Spleen (tissue), 11 donors: ENCODE measurements around the gene ITGB2. TPM values are rescaled to one million over a fixed set of nuclear protein-coding genes. Genes with fewer than 3 reads are reported as not detected.

Source experiments
- DNase-seq: peaks from one replicate; pipeline ENCODE4 v3.0.0-alpha.2; 2020
- H3K27ac ChIP-seq, 8 donors: fragments of 200-600 bp; sonication (generic) in 7 of 8; 1 replicate in 4 of 8; 2 replicates in 4 of 8; pipeline versions ENCODE4 v1.5.0 to v1.8.0; 2016 to 2021; ENCODE audit warnings: inconsistent platforms in 4 of 8, mild to moderate bottlenecking in 4 of 8, moderate library complexity in 1 of 8
- H3K27me3 ChIP-seq, 7 donors: fragments of 200-600 bp; sonication (generic) in 6 of 7; replicated peaks in 1 of 7; 1 replicate in 4 of 7; 2 replicates in 3 of 7; pipeline versions ENCODE4 v1.5.0 to v1.8.0; 2016 to 2021; ENCODE audit warnings: inconsistent platforms in 3 of 7, mild to moderate bottlenecking in 1 of 7
- H3K36me3 ChIP-seq, 6 donors: fragments of 200-600 bp; sonication (generic) in 5 of 6; 1 replicate in 4 of 6; 2 replicates in 2 of 6; pipeline versions ENCODE4 v1.5.0 to v1.8.0; 2016 to 2021; ENCODE audit warnings: inconsistent platforms in 2 of 6
- H3K4me1 ChIP-seq, 6 donors: fragments of 200-600 bp; sonication (generic) in 5 of 6; 1 replicate in 3 of 6; 2 replicates in 3 of 6; pipeline versions ENCODE4 v1.5.0 to v1.8.0; 2016 to 2021; ENCODE audit warnings: inconsistent platforms in 3 of 6
- H3K4me3 ChIP-seq, 8 donors: fragments of 200-600 bp; sonication (generic) in 7 of 8; 1 replicate in 4 of 8; 2 replicates in 4 of 8; pipeline versions ENCODE4 v1.5.0 to v1.8.0; 2016 to 2021; ENCODE audit warnings: inconsistent platforms in 4 of 8, mild to moderate bottlenecking in 4 of 8, moderate library complexity in 2 of 8
- H3K9me3 ChIP-seq, 8 donors: fragments of 200-600 bp; sonication (generic) in 7 of 8; 1 replicate in 4 of 8; 2 replicates in 4 of 8; pipeline versions ENCODE4 v1.5.0 to v1.8.0; 2016 to 2021; ENCODE audit warnings: inconsistent platforms in 4 of 8
- POLR2A ChIP-seq, 3 donors: fragments of 450-650 bp; IDR thresholded peaks; one replicate each; pipeline ENCODE4 v1.5.1; 2017; ENCODE audit warnings: antibody characterized with exemption in 3 of 3, mild to moderate bottlenecking in 1 of 3
- POLR2AphosphoS5 ChIP-seq, 3 donors: sonication (generic); formaldehyde crosslinking; IDR thresholded peaks; one replicate each; pipeline ENCODE4 v1.5.1; 2017; ENCODE audit warnings: antibody characterized with exemption in 3 of 3
- WGBS, 5 donors: extraction: QIAGEN DNeasy Blood & Tissue Kit in 3 of 5; methylation state at CpG; one replicate each; pipeline versions ENCODE4 v1.1.5 to v1.1.7; 2013 to 2018; 5-methylcytosine and 5-hydroxymethylcytosine counted together
- intact Hi-C: fragments of 100-400 bp; cut with DNase I; formaldehyde crosslinking; loops from one replicate; pipeline ENCODE4 v1.15.0; 2023; ENCODE audit warnings: low total_unique reads
- polyA plus RNA-seq, 3 donors: library from polyadenylated mRNA; stranded (reverse); fragments of 200-250 nt; gene quantifications; one replicate each; pipeline ENCODE4 v1.2.1, GENCODE V29; 2013
- total RNA-seq, 7 donors: library from RNA; depleted of rRNA in 3 of 7; stranded (reverse); fragments of >200 nt in 3 of 7; fragmentation: NEBNext Ultra II Directional in 4 of 7; extraction: Animal tissue kit (Norgen Biotek cat#: 25700) in 4 of 7; gene quantifications; one replicate each; pipeline versions ENCODE4 v1.1.0 to v1.2.1, GENCODE V29; 2016 to 2021
- TF ChIP-seq, protein P1 (sequence below), 11 experiments: fragments of 200-600 bp in 7 of 11; fragments of 450-650 bp in 4 of 11; sonication (generic) in 4 of 11; IDR thresholded peaks in 8 of 11; conservative IDR thresholded peaks in 3 of 11; 1 replicate in 7 of 11; 2 replicates in 4 of 11; pipeline versions ENCODE4 v1.4.0 to v1.8.0; 2016 to 2021; ENCODE audit warnings: antibody characterized with exemption in 11 of 11, inconsistent platforms in 4 of 11, mild to moderate bottlenecking in 1 of 11
- donor health status: healthy with polysubstance abuse.
- donor health status: DM: no; HTN: no; CAD: no; lungs with moderate emphysema.
- donor health status: DM: no; HTN: no; CAD: no.
- donor health status: Bipolar disorder and iron deficiency.
- donor health status: healthy.
- donor health status: DM: no; HTN: no; CAD: no.
- donor health status: DM: yes; HTN: yes; CAD: no.

Gene ITGB2
- total and polyA plus RNA-seq, 10 donors, result 92.1 to 754 (median 338) TPM

- WGBS, 5 donors, result 17 to 28% (median 21%) methylated on average over 16 to 19 of the region's 19 CpGs
- Histone ChIP-seq H3K36me3 (no peaks in the 10 kb centered on the region), H3K4me1 (peaks cover 44 to 100% (median 94%) of the 10 kb centered on the region in 6 donors), H3K27ac (peak overlapping the region; percentile 85 to 97 (median 90)), H3K4me3 (peak overlapping the region in 7 of 8 donors; percentile 27 to 86 (median 45)), H3K9me3 (peaks cover 0 to 5% (median 0%) of the 10 kb centered on the region in 8 donors), H3K27me3 (peaks cover 0 to 14% (median 0%) of the 10 kb centered on the region in 7 donors)
- intact Hi-C loops, result loop anchor here (10.0 kb wide), 1 partner anchor 123 kb away; the partner anchor contains the start of gene UBE2G2
- DNase-seq, result peak; percentile 96
- peak; percentile 60 to 78 (median 78) for TF ChIP-seq POLR2AphosphoS5 (IDR thresholded peaks at IDR 0.05)
- TF ChIP-seq, protein P1, sequence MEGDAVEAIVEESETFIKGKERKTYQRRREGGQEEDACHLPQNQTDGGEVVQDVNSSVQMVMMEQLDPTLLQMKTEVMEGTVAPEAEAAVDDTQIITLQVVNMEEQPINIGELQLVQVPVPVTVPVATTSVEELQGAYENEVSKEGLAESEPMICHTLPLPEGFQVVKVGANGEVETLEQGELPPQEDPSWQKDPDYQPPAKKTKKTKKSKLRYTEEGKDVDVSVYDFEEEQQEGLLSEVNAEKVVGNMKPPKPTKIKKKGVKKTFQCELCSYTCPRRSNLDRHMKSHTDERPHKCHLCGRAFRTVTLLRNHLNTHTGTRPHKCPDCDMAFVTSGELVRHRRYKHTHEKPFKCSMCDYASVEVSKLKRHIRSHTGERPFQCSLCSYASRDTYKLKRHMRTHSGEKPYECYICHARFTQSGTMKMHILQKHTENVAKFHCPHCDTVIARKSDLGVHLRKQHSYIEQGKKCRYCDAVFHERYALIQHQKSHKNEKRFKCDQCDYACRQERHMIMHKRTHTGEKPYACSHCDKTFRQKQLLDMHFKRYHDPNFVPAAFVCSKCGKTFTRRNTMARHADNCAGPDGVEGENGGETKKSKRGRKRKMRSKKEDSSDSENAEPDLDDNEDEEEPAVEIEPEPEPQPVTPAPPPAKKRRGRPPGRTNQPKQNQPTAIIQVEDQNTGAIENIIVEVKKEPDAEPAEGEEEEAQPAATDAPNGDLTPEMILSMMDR (IDR thresholded peaks at IDR 0.05 in 8 of 11, conservative IDR thresholded peaks at IDR 0.05 in 3 of 11), result no peak
These were observed 7.1 kb upstream of the ITGB2 start for GRCh38 chr21:44927587-44928461.

DNA sequence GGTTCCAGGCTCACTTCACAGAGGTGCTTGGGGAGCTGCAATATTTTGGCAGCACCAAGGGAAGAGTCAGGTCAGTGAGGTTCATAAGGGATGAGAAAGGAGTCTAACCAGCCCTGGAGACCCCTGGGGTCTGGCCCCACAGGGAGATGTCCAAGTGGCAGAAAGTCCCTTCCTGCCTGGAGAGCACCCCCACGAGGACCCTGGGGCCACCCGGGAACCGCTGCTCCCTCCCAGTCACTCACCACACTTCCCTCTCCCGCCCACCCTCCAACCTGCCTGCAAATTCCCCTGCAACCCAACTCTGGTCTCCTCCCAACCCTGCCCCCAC is 6.5 kb upstream of the ITGB2 start:
- Histone ChIP-seq H3K9me3 (peaks cover 0 to 5% (median 0%) of the 10 kb centered on the region in 8 donors), H3K27ac (peak overlapping the region; percentile 66 to 97 (median 90)), H3K27me3 (peaks cover 0 to 8% (median 0%) of the 10 kb centered on the region in 7 donors), H3K36me3 (no peaks in the 10 kb centered on the region), H3K4me3 (peak overlapping the region in 7 of 8 donors; percentile 27 to 86 (median 45)), H3K4me1 (peaks cover 42 to 100% (median 94%) of the 10 kb centered on the region in 6 donors)
- DNase-seq, result no peak
- 10 to 19% (median 14%) methylated on average over 4 of the region's 4 CpGs for WGBS, 5 donors
- TF ChIP-seq POLR2AphosphoS5 (IDR thresholded peaks at IDR 0.05) (no peak), POLR2A (IDR thresholded peaks at IDR 0.05) (no peak)
- intact Hi-C loops, result loop anchor here (10.0 kb wide), 1 partner anchor 122 kb away; the partner anchor contains the start of gene UBE2G2

- H3K4me1 ChIP-seq, result peaks cover 37 to 100% (median 94%) of the 10 kb centered on the region in 6 donors
- H3K9me3 ChIP-seq, result peaks cover 0 to 5% (median 0%) of the 10 kb centered on the region in 8 donors
- TF ChIP-seq, protein P1 (IDR thresholded peaks at IDR 0.05 in 8 of 11, conservative IDR thresholded peaks at IDR 0.05 in 3 of 11), result no peak
- TF ChIP-seq POLR2A (IDR thresholded peaks at IDR 0.05), result no peak
- TF ChIP-seq POLR2AphosphoS5 (IDR thresholded peaks at IDR 0.05), result peak; percentile 45 to 77 (median 65)
- peak overlapping the region; percentile 66 to 97 (median 90) for H3K27ac ChIP-seq
- H3K4me3 ChIP-seq, result peak overlapping the region in 6 of 8 donors; percentile 10 to 86 (median 45)
- WGBS, 5 donors, result 24 to 46% (median 27%) methylated on average over 22 to 24 of the region's 24 CpGs
- no peaks in the 10 kb centered on the region for H3K36me3 ChIP-seq
- H3K27me3 ChIP-seq, result peaks cover 0 to 1% (median 0%) of the 10 kb centered on the region in 7 donors
- DNase-seq, result peak; percentile 89
- intact Hi-C loops, result loop anchor here (10.0 kb wide), 1 partner anchor 122 kb away; the partner anchor contains the start of gene UBE2G2
These were observed 5.8 kb upstream of the ITGB2 start for GRCh38 chr21:44926331-44927101.

DNA sequence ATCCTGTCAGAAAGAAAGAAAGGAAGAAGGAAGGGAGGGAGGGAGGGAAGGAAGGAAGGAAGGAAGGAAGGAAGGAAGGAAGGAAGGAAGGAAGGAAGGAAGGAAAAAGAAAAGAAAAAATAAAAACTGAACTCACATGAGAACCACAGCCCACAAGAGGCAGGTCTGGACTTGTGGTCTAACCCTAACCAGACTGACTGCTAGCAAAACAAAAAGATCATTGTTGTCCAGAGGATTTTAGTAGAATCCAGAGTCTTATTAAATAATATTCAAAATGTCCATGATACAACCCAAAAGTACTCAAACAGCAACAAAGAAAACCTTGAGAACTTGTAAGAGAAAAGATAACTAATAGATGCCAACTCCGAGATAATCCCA is 4.7 kb upstream of the ITGB2 start:
- WGBS, 5 donors, result 75 to 93% (median 88%) methylated on average over 1 of the region's 1 CpG
- Histone ChIP-seq H3K36me3 (no peaks in the 10 kb centered on the region), H3K27ac (peak overlapping the region; percentile 5 to 97 (median 90))

More for the DNA sequence above, 4.7 kb upstream of the ITGB2 start:
- Histone ChIP-seq H3K4me3 (peak overlapping the region in 1 of 8 donors; percentile 86), H3K4me1 (peaks cover 28 to 100% (median 90%) of the 10 kb centered on the region in 6 donors), H3K27me3 (no peaks in the 10 kb centered on the region), H3K9me3 (peaks cover 0 to 5% (median 0%) of the 10 kb centered on the region in 8 donors)
- TF ChIP-seq POLR2A (IDR thresholded peaks at IDR 0.05) (no peak), POLR2AphosphoS5 (IDR thresholded peaks at IDR 0.05) (no peak)
- TF ChIP-seq, protein P1 (IDR thresholded peaks at IDR 0.05 in 8 of 11, conservative IDR thresholded peaks at IDR 0.05 in 3 of 11), result no peak
- no peak for DNase-seq
- intact Hi-C loops, result loop anchor here (10.0 kb wide), 1 partner anchor 121 kb away; the partner anchor contains the start of gene UBE2G2
